IMR-90 (cell line): ENCODE results near the gene C6orf47. TPM values are rescaled to one million over a fixed set of nuclear protein-coding genes. Genes with fewer than 3 reads are reported as not detected.
A peak's percentile ranks its signal among the peaks of the same experiment; 100 is the strongest.

Source experiments
- ATAC-seq: fragments of 200-7000 bp; cut with Tn5 transposase; 2 replicates; pipeline ENCODE4 v1.9.1; 2020; ENCODE audit warnings: low read depth, mild to moderate bottlenecking, moderate library complexity
- BruUV-seq: library from RNA; stranded (reverse); fragments of 400-500 nt; replicated peaks from 2 replicates; lab custom pipeline; 2021; lab: Mats Ljungman, UMichigan
- CTCF ChIA-PET: fragments of 300-600 bp; formaldehyde crosslinking; extraction: SDS; loops from one replicate; lab custom pipeline; 2021; ENCODE audit warnings: antibody characterized with exemption; lab: Yijun Ruan, JAX
- POLR2A ChIA-PET: fragments of 300-600 bp; sonication (Branson Sonifier 250); formaldehyde crosslinking; loops from one replicate; lab custom pipeline; 2022; ENCODE audit warnings: antibody characterized with exemption; ENCODE audit not compliant: unreplicated experiment; lab: Charles Lee
- DNase-seq: peaks from one replicate; pipeline ENCODE4 v3.0.0; 2013
- H2AFZ ChIP-seq: replicated peaks from 2 replicates; pipeline ENCODE3; 2013; ENCODE audit warnings: low read length, mild to moderate bottlenecking; ENCODE audit not compliant: poor library complexity
- H2AK5ac ChIP-seq: 2 replicates; pipeline ENCODE4 v1.6.1; 2013; ENCODE audit warnings: low read depth, low read length, inconsistent platforms
- H2AK9ac ChIP-seq: replicated peaks from 2 replicates; pipeline ENCODE3; 2013; ENCODE audit warnings: mild to moderate bottlenecking, low read depth, low read length, moderate library complexity; ENCODE audit not compliant: poor library complexity
- H2BK120ac ChIP-seq: 2 replicates; pipeline ENCODE4 v1.6.1; 2013; ENCODE audit warnings: low read depth, low read length, inconsistent platforms
- H2BK15ac ChIP-seq: 3 replicates; pipeline ENCODE4 v1.6.1; 2013; ENCODE audit warnings: low read depth, low read length, inconsistent platforms
- H2BK20ac ChIP-seq: 2 replicates; pipeline ENCODE4 v1.6.1; 2013; ENCODE audit warnings: low read depth, mild to moderate bottlenecking, inconsistent platforms, low read length, moderate library complexity
- H2BK5ac ChIP-seq: 2 replicates; pipeline ENCODE4 v1.6.1; 2013; ENCODE audit warnings: mild to moderate bottlenecking, low read depth, low read length, inconsistent platforms; ENCODE audit not compliant: poor library complexity, severe bottlenecking
- H3K14ac ChIP-seq: replicated peaks from 2 replicates; pipeline ENCODE4 v1.6.1; 2013; ENCODE audit warnings: low read depth, low read length, inconsistent platforms
- H3K18ac ChIP-seq: 2 replicates; pipeline ENCODE4 v1.6.1; 2013; ENCODE audit warnings: low read depth, low read length, control low read depth
- H3K23ac ChIP-seq: 2 replicates; pipeline ENCODE4 v1.6.1; 2013; ENCODE audit warnings: low read depth, low read length, inconsistent platforms
- H3K27ac ChIP-seq: 2 replicates; pipeline ENCODE4 v1.5.1; 2013; ENCODE audit warnings: mild to moderate bottlenecking, control low read depth, low read length; ENCODE audit not compliant: insufficient read depth
- H3K27me3 ChIP-seq: 2 replicates; pipeline ENCODE4 v1.6.1; 2013; ENCODE audit warnings: low read length; ENCODE audit not compliant: control insufficient read depth, insufficient read depth
- H3K36me3 ChIP-seq: 2 replicates; pipeline ENCODE4 v1.6.1; 2013; ENCODE audit warnings: low read length, mixed read lengths; ENCODE audit not compliant: control insufficient read depth, insufficient read depth
- H3K4ac ChIP-seq: 2 replicates; pipeline ENCODE4 v1.6.1; 2013; ENCODE audit warnings: low read depth, low read length, inconsistent platforms
- H3K4me1 ChIP-seq: 2 replicates; pipeline ENCODE4 v1.6.1; 2013; ENCODE audit warnings: low read length, mixed read lengths; ENCODE audit not compliant: control insufficient read depth, insufficient read depth
- H3K4me2 ChIP-seq: 2 replicates; pipeline ENCODE4 v1.6.1; 2013; ENCODE audit warnings: low read depth, mild to moderate bottlenecking, control low read depth, low read length, moderate library complexity
- H3K4me3 ChIP-seq: 2 replicates; pipeline ENCODE4 v1.5.1; 2013; ENCODE audit warnings: low read depth, mild to moderate bottlenecking, control low read depth, low read length, moderate library complexity; ENCODE audit not compliant: insufficient read depth
- H3K56ac ChIP-seq: 2 replicates; pipeline ENCODE4 v1.6.1; 2013; ENCODE audit warnings: low read length, inconsistent platforms; ENCODE audit not compliant: insufficient read depth; ENCODE audit errors: extremely low read depth
- H3K79me1 ChIP-seq, 2 experiments: 2 replicates each; pipeline ENCODE4 v1.6.1; 2013; ENCODE audit warnings: low read length in 2 of 2, inconsistent platforms in 1 of 2, low read depth in 1 of 2
- H3K9ac ChIP-seq: 2 replicates; pipeline ENCODE4 v1.6.1; 2013; ENCODE audit warnings: low read depth, low read length, control low read depth
- H3K9me1 ChIP-seq: 2 replicates; pipeline ENCODE4 v1.6.1; 2013; ENCODE audit warnings: low read length, inconsistent platforms; ENCODE audit not compliant: insufficient read depth
- H3K9me3 ChIP-seq: 2 replicates; pipeline ENCODE4 v1.6.1; 2013; ENCODE audit warnings: low read length; ENCODE audit not compliant: control insufficient read depth, insufficient read depth
- H4K20me1 ChIP-seq: 2 replicates; pipeline ENCODE4 v1.6.1; 2013; ENCODE audit warnings: low read length, inconsistent platforms; ENCODE audit not compliant: insufficient read depth
- H4K5ac ChIP-seq: 2 replicates; pipeline ENCODE4 v1.6.1; 2013; ENCODE audit warnings: mild to moderate bottlenecking, low read depth, low read length, control low read depth
- H4K8ac ChIP-seq, 2 experiments: 2 replicates each; pipeline ENCODE4 v1.6.1; 2013; ENCODE audit warnings: low read depth in 2 of 2, low read length in 2 of 2, control low read depth in 1 of 2, inconsistent platforms in 1 of 2
- H4K91ac ChIP-seq: 2 replicates; pipeline ENCODE4 v1.6.1; 2013; ENCODE audit warnings: low read depth, low read length, inconsistent platforms; ENCODE audit not compliant: insufficient read depth
- CEBPB ChIP-seq: IDR thresholded peaks from 2 replicates; pipeline ENCODE4 v1.6.1; 2012; ENCODE audit warnings: low read depth, low read length, improper control_type of control experiment
- CHD1 ChIP-seq: IDR thresholded peaks from 2 replicates; pipeline ENCODE4 v1.6.1; 2012; ENCODE audit warnings: low read depth, low read length, improper control_type of control experiment
- FOS ChIP-seq: fragments of 150-350 bp; IDR thresholded peaks from 2 replicates; pipeline ENCODE4 v1.6.1; 2016; ENCODE audit warnings: low read depth, low read length
- MAFK ChIP-seq: IDR thresholded peaks from 2 replicates; pipeline ENCODE4 v1.6.1; 2012; ENCODE audit warnings: low read depth, low read length, improper control_type of control experiment
- MXI1 ChIP-seq: IDR thresholded peaks from 2 replicates; pipeline ENCODE4 v1.6.1; 2012; ENCODE audit warnings: low read depth, mild to moderate bottlenecking, low read length, moderate library complexity, borderline replicate concordance
- RCOR1 ChIP-seq: IDR thresholded peaks from 2 replicates; pipeline ENCODE4 v1.6.1; 2012; ENCODE audit warnings: mild to moderate bottlenecking, low read length, improper control_type of control experiment; ENCODE audit not compliant: insufficient replicate concordance
- RFX5 ChIP-seq: IDR thresholded peaks from 2 replicates; pipeline ENCODE4 v1.8.0; 2012; ENCODE audit warnings: low read depth, mild to moderate bottlenecking, low read length, moderate library complexity
- WGBS, 2 experiments: methylation state at CpG; one replicate each; pipeline versions ENCODE4 v1.1.5 to v1.1.7; 2013; ENCODE audit warnings: missing lambda C conversion rate in 2 of 2; ENCODE audit not compliant: insufficient read length in 1 of 2; ENCODE audit errors: extremely low coverage in 2 of 2; 5-methylcytosine and 5-hydroxymethylcytosine counted together
- dilution Hi-C: fragments of 300-500 bp; cut with HindIII; formaldehyde crosslinking; loops from one replicate; pipeline ENCODE4 v1.14.3; 2018; ENCODE audit warnings: low sequenced_read_pairs; ENCODE audit not compliant: unreplicated experiment
- in situ Hi-C: fragments of 300-500 bp; cut with MboI; formaldehyde crosslinking; loops from 3 replicates; pipeline ENCODE4 v1.14.3; 2019; ENCODE audit warnings: low sequenced_read_pairs, inconsistent platforms, mixed read lengths
- intact Hi-C: fragments of 100-400 bp; cut with micrococcal nuclease; formaldehyde crosslinking; loops from 2 replicates; pipeline ENCODE4 v1.10.0; 2022
- polyA plus RNA-seq, 3 experiments: library from polyadenylated mRNA; depleted of rRNA; stranded (reverse); fragments of >200 nt; gene quantifications; 2 replicates each; pipeline ENCODE4 v1.2.3, GENCODE V29; 2012; ENCODE audit warnings: low replicate concordance in 1 of 3
- total RNA-seq: library from RNA; depleted of rRNA; stranded (reverse); fragments of >200 nt; gene quantifications from 2 replicates; pipeline ENCODE4 v1.2.3, GENCODE V29; 2012
- TF ChIP-seq, protein P1 (sequence below): conservative IDR thresholded peaks from 2 replicates; pipeline ENCODE4 v1.5.1; 2012; ENCODE audit warnings: mild to moderate bottlenecking, low read depth, low read length, improper control_type of control experiment
- TF ChIP-seq, protein P2 (sequence below): fragments of 150-350 bp; IDR thresholded peaks from 2 replicates; pipeline ENCODE4 v1.6.1; 2017; ENCODE audit warnings: mild to moderate bottlenecking, antibody characterized with exemption, low read length, low read depth

The C6orf47 gene
- total and polyA plus RNA-seq, 2 of the 4 experiments (the other 2 are of a cell fraction), result 8.9 to 14.2 TPM

DNA sequence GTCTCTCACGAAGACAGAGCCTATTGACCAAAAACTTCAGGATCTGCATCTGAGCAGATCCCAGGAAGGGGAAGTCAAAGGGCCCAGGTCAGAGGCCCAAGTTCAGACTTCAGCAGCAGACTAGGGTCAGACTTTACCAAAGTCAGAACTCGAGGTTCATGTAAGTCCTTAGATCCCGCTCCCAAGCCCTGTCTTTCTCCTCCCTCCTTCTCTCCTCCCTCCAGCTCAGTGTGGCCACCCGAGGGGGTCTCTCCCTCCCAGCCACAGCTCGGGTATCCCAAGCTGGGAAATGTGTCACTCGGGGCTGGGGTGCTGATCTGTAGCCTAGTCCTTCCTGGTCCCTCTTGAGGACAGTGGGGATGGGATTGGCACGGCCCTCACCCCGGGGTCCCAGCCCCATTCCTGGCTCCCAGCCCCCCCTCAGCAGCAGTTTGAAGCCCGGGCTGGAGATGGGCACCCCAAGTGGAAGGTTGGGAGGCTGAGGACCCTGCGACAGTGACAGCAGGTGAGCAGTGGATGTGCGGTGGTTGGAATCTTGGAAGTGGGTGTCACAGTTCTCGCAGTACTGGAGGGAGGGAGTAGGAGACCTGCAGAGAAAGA lies 1.6 kb upstream of the C6orf47 start:
- DNase-seq (no peak), ATAC-seq (no peak)
- Histone ChIP-seq H3K27ac (no peak overlapping the region), H2AK9ac (peak overlapping the region; percentile 31), H3K9me1 (peaks cover 15% of the 10 kb centered on the region; the same call in 1 of the 2 replicates), H3K36me3 (peaks cover 13% of the 10 kb centered on the region), H3K18ac (no peak overlapping the region), H3K4me2 (no peak overlapping the region), H2BK120ac (no peak overlapping the region), H4K8ac (no peak overlapping the region), H2AK5ac (peak overlapping the region; percentile 24; the same call in 1 of the 2 replicates), H3K23ac (no peak overlapping the region), H3K4me1 (peaks cover 21% of the 10 kb centered on the region), H3K79me1 (peaks cover 22 to 83% of the 10 kb centered on the region in 2 experiments), H3K4ac (no peak overlapping the region), H3K9ac (no peak overlapping the region), H4K91ac (no peak overlapping the region), H3K56ac (no peak overlapping the region), H3K27me3 (no peaks in the 10 kb centered on the region), H4K20me1 (peaks cover 16% of the 10 kb centered on the region), H3K14ac (no peak overlapping the region), H3K4me3 (no peak overlapping the region), H3K9me3 (no peaks in the 10 kb centered on the region), H2BK20ac (no peak overlapping the region), H4K5ac (no peak overlapping the region), H2BK5ac (no peak overlapping the region), H2AFZ (no peak overlapping the region), H2BK15ac (no peak overlapping the region)
- ChIA-PET CTCF (interaction anchor here (1.2 kb wide), 1 partner anchor 10 kb away, joined by 3 read pairs; no protein-coding TSS in a partner anchor), POLR2A (no interaction called here)
- WGBS, 2 experiments, result 100% methylated on average over 3 of the region's 12 CpGs; no CpG with 5 or more reads in 1 of the 2 experiments
- TF ChIP-seq RFX5, result no peak
- TF ChIP-seq, protein P1, sequence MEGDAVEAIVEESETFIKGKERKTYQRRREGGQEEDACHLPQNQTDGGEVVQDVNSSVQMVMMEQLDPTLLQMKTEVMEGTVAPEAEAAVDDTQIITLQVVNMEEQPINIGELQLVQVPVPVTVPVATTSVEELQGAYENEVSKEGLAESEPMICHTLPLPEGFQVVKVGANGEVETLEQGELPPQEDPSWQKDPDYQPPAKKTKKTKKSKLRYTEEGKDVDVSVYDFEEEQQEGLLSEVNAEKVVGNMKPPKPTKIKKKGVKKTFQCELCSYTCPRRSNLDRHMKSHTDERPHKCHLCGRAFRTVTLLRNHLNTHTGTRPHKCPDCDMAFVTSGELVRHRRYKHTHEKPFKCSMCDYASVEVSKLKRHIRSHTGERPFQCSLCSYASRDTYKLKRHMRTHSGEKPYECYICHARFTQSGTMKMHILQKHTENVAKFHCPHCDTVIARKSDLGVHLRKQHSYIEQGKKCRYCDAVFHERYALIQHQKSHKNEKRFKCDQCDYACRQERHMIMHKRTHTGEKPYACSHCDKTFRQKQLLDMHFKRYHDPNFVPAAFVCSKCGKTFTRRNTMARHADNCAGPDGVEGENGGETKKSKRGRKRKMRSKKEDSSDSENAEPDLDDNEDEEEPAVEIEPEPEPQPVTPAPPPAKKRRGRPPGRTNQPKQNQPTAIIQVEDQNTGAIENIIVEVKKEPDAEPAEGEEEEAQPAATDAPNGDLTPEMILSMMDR, result no peak
- TF ChIP-seq FOS, result no peak
- TF ChIP-seq MXI1, result no peak
- TF ChIP-seq MAFK, result no peak
- TF ChIP-seq, protein P2, sequence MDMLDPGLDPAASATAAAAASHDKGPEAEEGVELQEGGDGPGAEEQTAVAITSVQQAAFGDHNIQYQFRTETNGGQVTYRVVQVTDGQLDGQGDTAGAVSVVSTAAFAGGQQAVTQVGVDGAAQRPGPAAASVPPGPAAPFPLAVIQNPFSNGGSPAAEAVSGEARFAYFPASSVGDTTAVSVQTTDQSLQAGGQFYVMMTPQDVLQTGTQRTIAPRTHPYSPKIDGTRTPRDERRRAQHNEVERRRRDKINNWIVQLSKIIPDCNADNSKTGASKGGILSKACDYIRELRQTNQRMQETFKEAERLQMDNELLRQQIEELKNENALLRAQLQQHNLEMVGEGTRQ, result no peak
- no peak for TF ChIP-seq CEBPB
- TF ChIP-seq CHD1, result no peak
- no peak for TF ChIP-seq RCOR1
- intact Hi-C loops (loop anchor here (5.0 kb wide), 1 partner anchor 170 kb away; no protein-coding TSS in a partner anchor), in situ Hi-C loops (no loop called here), dilution Hi-C loops (no loop called here)
- BruUV-seq, result no TSS peak
